NOMO-1 (cell line): ENCODE results near the gene TWSG1.
"Not testable (repeated sequence)": the region's sequence is repeated elsewhere in the genome, so short reads cannot be mapped to it uniquely, and the experiment has no call there.

Experiments
- DNase-seq, 2 experiments: peaks; one replicate each; lab custom pipeline; 2025; ENCODE audit not compliant: unreplicated experiment in 2 of 2; lab: John Stamatoyannopoulos, UW

Gene TWSG1

GRCh38 chr18:9446839-9447238 lies 112.3 kb downstream of the TWSG1 start:
- no peak for DNase-seq

- no peak for DNase-seq
Observed at GRCh38 chr18:9447334-9447733, 112.8 kb downstream of the TWSG1 start.

- no peak for DNase-seq
Observed at GRCh38 chr18:9449600-9450414, 115.2 kb downstream of the TWSG1 start.

- not testable (repeated sequence) for DNase-seq
Observed at GRCh38 chr18:9450920-9451319, 116.3 kb downstream of the TWSG1 start.
